RWPE2 (cell line): Measurements from ENCODE around the gene ZNF771.
"Not testable (repeated sequence)": the region's sequence is repeated elsewhere in the genome, so short reads cannot be mapped to it uniquely, and the experiment has no call there.

Experiments
- ATAC-seq: fragments of 200-7000 bp; cut with Tn5 transposase; 3 replicates; pipeline ENCODE4 v1.9.1; 2021; ENCODE audit warnings: low read depth
- DNase-seq: peaks from one replicate; pipeline ENCODE4 v3.0.0-alpha.2; 2020; ENCODE audit warnings: low spot score
- H3K27ac ChIP-seq: fragments of 450-650 bp; 2 replicates; pipeline ENCODE4 v1.5.1; 2017; ENCODE audit warnings: mild to moderate bottlenecking; ENCODE audit not compliant: poor library complexity, severe bottlenecking
- H3K27me3 ChIP-seq: fragments of 250-450 bp; sonication (Bioruptor Pico); 2 replicates; pipeline ENCODE4 v1.5.1; 2021; ENCODE audit warnings: mild to moderate bottlenecking, moderate library complexity; ENCODE audit not compliant: insufficient read depth, poor library complexity, severe bottlenecking
- H3K36me3 ChIP-seq: fragments of 250-450 bp; sonication (Bioruptor Pico); 2 replicates; pipeline ENCODE4 v1.5.1; 2020; ENCODE audit warnings: low read depth, mild to moderate bottlenecking, moderate library complexity
- H3K4me1 ChIP-seq: fragments of 250-450 bp; sonication (Bioruptor Pico); 2 replicates; pipeline ENCODE4 v1.5.1; 2021; ENCODE audit warnings: mild to moderate bottlenecking, moderate library complexity; ENCODE audit not compliant: insufficient read depth, poor library complexity, severe bottlenecking
- H3K4me3 ChIP-seq: fragments of 250-450 bp; sonication (Bioruptor Pico); 2 replicates; pipeline ENCODE4 v1.5.1; 2021; ENCODE audit warnings: mild to moderate bottlenecking, moderate library complexity; ENCODE audit not compliant: severe bottlenecking
- H3K9me3 ChIP-seq: fragments of 250-450 bp; sonication (Bioruptor Pico); 2 replicates; pipeline ENCODE4 v1.5.1; 2021; ENCODE audit warnings: mild to moderate bottlenecking, moderate library complexity; ENCODE audit not compliant: severe bottlenecking
- TF ChIP-seq, protein P1 (sequence below): fragments of 450-650 bp; IDR thresholded peaks from one replicate; pipeline ENCODE4 v1.5.1; 2017; ENCODE audit warnings: mild to moderate bottlenecking, moderate library complexity; ENCODE audit not compliant: poor library complexity, severe bottlenecking

The ZNF771 gene

GRCh38 chr16:30457743-30458560, 50.5 kb downstream of the ZNF771 start:
- H3K27ac ChIP-seq: no peak overlapping the region
- no peak for ATAC-seq
- H3K9me3 ChIP-seq: no peaks in the 10 kb centered on the region
- DNase-seq: no peak
- H3K4me1 ChIP-seq: no peaks in the 10 kb centered on the region
- H3K27me3 ChIP-seq: no peaks in the 10 kb centered on the region
- TF ChIP-seq, protein P1, sequence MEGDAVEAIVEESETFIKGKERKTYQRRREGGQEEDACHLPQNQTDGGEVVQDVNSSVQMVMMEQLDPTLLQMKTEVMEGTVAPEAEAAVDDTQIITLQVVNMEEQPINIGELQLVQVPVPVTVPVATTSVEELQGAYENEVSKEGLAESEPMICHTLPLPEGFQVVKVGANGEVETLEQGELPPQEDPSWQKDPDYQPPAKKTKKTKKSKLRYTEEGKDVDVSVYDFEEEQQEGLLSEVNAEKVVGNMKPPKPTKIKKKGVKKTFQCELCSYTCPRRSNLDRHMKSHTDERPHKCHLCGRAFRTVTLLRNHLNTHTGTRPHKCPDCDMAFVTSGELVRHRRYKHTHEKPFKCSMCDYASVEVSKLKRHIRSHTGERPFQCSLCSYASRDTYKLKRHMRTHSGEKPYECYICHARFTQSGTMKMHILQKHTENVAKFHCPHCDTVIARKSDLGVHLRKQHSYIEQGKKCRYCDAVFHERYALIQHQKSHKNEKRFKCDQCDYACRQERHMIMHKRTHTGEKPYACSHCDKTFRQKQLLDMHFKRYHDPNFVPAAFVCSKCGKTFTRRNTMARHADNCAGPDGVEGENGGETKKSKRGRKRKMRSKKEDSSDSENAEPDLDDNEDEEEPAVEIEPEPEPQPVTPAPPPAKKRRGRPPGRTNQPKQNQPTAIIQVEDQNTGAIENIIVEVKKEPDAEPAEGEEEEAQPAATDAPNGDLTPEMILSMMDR: no peak
- no peaks in the 10 kb centered on the region for H3K36me3 ChIP-seq
- H3K4me3 ChIP-seq: no peak overlapping the region

DNA sequence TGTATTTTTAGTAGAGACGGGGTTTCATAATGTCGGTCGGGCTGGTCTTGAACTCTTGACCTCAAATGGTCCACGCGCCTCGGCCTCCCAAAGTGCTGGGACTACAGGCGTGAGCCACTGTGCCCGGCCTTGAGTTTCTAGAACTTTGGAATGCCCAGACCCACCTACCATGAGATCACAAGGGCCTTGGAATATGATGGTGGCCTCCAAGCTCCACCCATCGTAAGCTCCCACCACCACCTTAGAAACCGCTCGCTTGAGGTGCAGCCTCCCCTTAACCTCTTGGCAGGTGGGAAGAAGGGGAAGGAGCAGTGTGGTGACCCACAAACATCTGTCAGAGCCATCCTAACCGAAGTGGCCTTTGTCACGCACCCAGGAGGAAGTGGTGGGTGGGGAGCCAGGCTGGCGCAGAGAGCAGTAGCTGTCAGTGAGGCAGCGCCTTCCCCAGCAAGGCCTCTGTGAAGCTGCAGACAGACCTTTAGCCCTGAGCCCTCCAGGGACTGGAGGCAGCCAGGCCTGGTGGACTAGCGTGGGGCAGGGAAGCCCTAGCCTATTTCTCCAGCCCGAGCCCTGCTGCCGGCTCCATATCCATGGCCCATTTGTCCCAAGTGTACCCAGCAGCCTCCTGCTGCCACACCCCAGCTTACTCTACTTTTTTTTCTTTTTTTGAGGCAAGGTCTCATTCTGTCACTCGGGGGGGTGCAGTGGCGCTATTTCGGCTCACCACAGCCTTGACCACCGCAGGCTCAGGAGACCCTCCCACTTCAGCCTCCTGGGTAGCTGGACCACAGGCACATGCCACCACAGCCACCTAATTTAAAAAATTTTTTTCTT, 51.4 kb downstream of the ZNF771 start:
- H3K4me1 ChIP-seq: no peaks in the 10 kb centered on the region
- H3K36me3 ChIP-seq: no peaks in the 10 kb centered on the region
- TF ChIP-seq, protein P1: no peak
- no peak for DNase-seq
- H3K27ac ChIP-seq: no peak overlapping the region
- ATAC-seq: no peak
- no peak overlapping the region for H3K4me3 ChIP-seq
- no peaks in the 10 kb centered on the region for H3K9me3 ChIP-seq
- H3K27me3 ChIP-seq: no peaks in the 10 kb centered on the region

- ATAC-seq (no peak), DNase-seq (no peak)
- TF ChIP-seq, protein P1: no peak
- Histone ChIP-seq H3K36me3 (no peaks in the 10 kb centered on the region), H3K27ac (no peak overlapping the region), H3K9me3 (no peaks in the 10 kb centered on the region), H3K27me3 (no peaks in the 10 kb centered on the region), H3K4me1 (no peaks in the 10 kb centered on the region), H3K4me3 (no peak overlapping the region)
These were observed 52.0 kb downstream of the ZNF771 start for GRCh38 chr16:30459456-30459855.

GRCh38 chr16:30461426-30461825, 54.0 kb downstream of the ZNF771 start:
- not testable (repeated sequence) for H3K9me3 ChIP-seq, H3K4me1 ChIP-seq, DNase-seq, H3K4me3 ChIP-seq, ATAC-seq, H3K27ac ChIP-seq, H3K36me3 ChIP-seq, H3K27me3 ChIP-seq

GRCh38 chr16:30464078-30464477, 56.7 kb downstream of the ZNF771 start:
- TF ChIP-seq, protein P1: no peak
- peaks cover under 1% of the 10 kb centered on the region for H3K4me1 ChIP-seq
- DNase-seq: no peak
- no peaks in the 10 kb centered on the region for H3K9me3 ChIP-seq
- no peaks in the 10 kb centered on the region for H3K27me3 ChIP-seq
- H3K36me3 ChIP-seq: no peaks in the 10 kb centered on the region
- H3K4me3 ChIP-seq: no peak overlapping the region
- no peak overlapping the region for H3K27ac ChIP-seq
- ATAC-seq: no peak
